ENCODE data around the gene PITRM1.

- TF ChIP-seq CTCF (conservative IDR thresholded peaks at IDR 0.05), result no peak
- TF ChIP-seq ZFX (IDR thresholded peaks at IDR 0.05), result no peak
Measured at GRCh38 chr10:3117486-3117885, 55.1 kb downstream of the PITRM1 start.
